Stimulated activated CD8-positive, alpha-beta memory T cell treated with anti-CD3 and anti-CD28 coated beads, Interleukin-7, amount 100 ng/mL, for 1 hour (primary cell): ENCODE results near the gene DDR2.

Experiments used
- DNase-seq, 2 donors: peaks; one replicate each; pipeline ENCODE4 v3.0.0-alpha.2; 2020; ENCODE audit warnings: low read depth in 2 of 2

The DDR2 gene

DNA sequence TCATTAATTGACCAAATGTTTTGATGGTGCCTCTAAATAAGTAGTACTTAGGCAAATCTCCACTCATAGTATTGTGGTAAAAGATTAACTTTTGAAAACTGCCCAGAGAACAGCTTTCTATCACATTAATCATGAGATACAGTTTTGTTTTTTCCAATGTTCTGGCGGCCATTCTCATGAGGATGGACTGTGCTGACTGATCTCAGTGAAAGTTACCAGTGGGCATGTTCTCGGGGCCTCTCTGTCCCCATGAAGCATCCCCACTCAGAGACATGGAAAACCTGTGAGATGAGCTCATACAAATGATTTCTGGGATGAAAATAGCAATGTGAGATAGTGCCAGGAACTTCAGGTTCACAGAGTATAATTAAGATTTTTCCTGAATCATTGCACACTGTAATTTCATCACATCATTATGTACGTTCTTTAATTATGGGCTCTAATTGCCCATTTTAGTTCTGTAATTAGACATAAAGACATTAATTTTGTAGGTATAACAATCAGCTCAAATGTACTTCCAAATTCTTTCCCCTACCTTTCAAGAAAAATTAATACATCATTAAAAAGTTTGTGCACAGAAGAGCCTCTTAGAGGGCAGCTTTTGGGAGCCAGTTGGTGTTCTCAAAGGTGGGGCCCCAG, 40.5 kb downstream of the DDR2 start:
- DNase-seq: no peak

DNA sequence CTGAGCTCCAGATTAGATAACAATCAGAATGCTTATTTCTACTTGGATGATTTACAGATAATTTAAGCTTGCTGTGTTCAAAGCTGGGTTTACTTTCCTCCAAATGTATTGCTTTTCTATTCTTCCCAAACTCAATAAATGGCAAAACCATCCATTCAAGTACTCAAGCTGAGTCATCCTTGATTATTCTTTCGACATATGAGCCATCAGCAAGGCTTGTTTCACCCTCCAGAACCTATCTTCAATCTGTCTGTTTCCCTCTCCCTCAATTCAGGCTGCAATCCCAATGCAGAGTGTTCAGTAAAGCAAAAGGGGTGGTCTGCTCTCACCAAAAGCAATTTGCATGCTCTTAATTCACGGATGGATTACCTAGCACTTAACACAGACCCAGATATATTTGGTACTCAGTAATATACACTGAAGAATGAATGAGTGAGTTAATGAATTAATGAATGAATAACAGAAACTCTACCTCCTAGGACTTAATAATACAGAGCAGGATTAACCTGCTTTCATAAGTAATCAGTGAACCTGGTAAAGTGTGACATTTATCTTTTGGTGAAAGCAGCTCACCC, 41.9 kb downstream of the DDR2 start:
- DNase-seq: no peak

DNA sequence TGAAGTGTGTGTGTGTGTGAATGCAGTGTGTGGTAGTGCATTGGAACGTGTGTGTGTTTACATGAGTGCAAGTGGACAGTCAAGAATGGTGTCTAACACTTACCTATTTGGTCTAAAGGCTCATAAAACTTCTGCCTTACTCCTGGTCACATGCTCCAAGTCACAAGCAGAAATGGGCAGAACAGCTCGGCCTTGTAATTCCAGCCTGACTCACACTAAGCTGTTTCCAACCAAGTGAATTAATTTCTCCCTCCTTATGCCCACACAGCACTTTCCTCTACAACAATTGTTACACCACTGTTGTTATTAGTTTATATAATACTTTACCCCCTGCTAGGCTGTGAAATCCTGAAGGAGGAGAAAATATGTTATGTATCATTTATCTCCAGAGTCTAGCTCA, 43.8 kb downstream of the DDR2 start:
- DNase-seq: no peak

DNA sequence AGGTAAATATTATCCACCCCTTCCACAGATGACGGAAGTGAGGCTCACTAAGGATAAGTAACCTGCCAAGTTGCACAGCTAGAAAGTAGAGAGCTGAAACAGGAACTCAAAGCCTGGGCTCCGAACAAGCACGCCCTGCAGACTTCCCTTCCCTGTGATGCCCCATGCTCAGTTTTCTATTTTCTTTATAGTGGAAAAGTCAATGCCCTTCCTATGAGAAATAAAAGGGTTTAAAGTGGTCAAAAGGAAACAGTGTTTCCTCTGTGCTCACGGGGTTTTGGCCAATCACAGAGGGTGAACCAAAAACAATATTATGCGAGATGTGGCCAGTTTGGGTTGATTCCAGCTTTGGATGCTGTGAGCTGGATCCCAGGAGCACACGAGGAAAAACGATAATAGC, 44.5 kb downstream of the DDR2 start:
- no peak for DNase-seq

DNA sequence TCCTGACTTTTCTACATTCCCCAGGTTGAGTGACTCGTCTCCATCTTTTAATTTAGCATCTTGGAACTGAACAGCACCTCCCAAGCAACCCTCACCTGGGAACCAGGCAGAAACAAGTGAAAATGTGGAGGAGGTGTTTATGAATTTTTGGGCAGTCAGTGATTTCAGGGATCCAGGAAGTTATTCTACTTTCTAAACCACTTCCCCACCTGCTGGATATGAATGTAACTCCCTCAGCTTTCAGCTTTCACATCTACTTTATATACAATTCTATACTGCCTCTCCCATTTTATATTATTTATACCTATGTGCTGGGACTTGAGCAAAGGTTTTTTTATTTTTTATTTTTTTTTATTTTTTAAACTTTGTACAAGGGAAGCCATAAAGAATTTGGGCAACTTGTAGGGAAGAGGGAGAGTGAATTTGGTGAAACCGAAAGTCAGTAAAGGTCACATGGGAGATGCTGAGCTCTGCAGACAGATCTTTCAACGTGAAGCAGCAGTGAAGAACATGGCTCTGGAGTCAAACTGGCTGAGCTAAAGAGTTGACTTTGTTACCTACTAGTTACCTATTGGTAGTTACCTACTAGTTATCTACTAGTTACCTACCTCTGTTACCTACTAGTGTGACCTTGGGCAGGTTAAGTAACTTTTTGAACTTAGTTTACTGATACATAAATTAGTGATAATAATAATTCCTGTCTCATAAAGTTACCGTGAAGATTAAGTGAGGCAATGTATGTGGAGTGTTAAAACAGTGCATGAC, 45.5 kb downstream of the DDR2 start:
- DNase-seq: no peak

DNA sequence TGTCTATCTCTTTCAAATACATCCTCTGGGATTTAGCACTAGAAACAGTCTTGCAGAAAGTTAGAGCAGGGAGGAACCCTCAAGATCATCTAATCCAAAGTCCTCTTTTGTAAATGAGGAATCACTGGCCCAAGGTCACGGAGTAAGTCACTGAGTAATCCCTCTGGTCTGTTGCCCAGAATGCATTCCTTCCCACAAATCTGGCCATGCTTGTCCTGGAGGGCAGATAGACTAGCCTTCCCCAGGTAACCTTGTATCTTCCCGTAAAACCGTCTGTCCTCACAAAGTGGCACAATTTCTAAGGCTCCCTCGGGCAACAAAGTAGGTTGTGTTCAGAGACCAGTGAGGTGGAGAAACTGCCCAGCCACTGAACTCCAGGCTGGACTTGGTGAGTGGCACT, 46.2 kb downstream of the DDR2 start:
- DNase-seq: no peak

DNA sequence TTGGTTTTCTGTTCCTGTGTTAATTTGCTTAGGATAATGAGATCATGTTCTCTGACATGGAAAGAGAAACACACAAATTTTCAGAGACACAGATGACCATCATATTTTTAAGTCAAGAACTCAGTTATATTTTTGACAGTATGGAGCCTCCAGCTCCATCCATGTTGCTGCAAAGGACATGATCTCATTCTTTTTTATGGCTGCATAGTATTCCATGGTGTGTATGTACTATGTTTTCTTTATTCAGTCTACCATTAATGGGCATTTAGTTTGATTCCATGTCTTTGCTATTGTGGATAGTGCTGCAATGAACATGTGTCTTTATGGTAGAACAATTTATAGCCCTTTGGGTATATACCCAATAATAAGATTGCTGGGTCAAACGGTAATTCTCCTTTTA, 47.0 kb downstream of the DDR2 start:
- no peak for DNase-seq

DNA sequence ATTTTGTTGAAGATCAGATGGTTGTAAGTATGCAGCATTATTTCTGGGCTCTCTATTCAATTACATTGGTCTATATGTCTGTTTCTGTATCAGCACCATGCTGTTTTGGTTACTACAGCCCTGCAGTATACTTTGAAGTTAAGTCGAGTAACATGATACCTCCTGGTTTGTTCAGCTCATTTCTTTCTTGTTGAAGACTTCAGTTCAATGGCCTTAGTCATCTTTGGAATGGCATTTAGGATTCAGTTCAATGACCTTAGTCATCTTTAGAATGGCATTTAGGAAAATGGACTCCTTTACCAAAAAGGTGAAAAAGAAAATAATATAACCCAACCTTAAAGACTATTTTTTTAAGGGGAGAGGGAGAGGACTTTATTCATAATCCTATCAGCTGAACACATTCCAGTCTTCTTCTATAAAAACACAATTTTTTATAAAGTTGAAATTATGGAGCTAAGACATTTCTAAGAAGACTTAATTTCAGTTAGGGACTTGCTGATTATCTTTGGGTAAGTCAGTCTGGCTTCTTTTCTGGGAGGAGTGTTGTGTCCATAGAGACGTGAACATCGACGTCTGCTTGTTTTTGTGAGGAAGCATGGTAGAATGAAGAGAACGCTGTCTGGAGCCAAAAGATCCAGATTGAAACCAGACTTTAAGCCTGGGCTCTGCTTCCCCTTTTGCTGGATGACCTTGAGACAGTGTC, 48.3 kb downstream of the DDR2 start:
- no peak for DNase-seq

DNA sequence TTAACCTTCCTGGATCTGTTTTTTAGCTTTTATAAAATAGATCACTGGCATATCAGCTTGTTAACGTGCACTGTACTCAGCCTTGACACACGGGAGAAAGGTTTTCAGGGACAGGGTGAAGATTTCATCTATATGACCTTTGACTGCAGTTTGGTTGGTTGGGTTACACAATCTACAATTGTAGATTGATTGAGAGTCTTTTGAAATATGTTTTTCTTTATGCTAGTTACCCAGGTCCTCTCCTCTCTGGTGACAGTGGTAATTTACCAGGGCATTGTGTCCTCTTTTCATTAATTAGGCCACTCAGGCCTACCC, 48.8 kb downstream of the DDR2 start:
- no peak for DNase-seq

DNA sequence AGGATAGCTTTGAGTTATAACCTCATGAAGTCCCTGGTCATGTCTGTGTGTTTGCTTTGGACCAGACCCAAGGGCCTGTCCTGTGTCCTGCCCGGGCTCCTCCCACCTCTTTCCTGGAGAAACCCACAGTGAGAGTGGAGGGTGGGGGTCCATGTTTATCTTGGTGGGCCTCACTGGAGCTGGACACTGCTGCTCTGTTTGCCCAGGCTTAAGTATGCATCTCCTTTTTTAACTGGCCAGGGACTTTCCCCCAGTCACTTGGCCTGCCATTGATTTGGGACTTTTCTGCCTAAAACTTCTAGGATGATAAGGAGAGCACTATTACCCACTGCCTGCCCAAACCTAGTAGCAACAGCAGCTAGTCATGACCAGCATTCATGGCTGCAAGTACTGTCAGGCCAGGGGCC, 49.8 kb downstream of the DDR2 start:
- no peak for DNase-seq

DNA sequence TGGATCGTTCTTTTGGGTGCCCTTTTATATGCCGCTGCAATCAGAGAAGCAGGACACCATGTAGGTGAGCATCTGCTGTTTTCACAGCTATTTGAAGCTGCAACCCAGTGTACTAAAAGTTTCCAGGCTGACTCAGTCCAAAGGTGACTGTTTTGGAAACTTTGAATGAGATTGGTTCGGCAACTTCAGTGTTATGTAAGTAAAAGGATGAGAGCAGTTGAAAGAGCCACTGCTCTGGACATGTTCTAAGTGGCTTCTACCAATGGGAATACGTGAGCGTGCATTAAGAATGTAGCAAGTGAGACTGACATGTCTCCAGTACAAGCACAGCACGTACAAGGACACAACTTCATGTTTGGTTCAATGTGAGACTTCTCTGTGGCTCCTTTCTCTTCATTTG, 55.6 kb downstream of the DDR2 start:
- DNase-seq: no peak

DNA sequence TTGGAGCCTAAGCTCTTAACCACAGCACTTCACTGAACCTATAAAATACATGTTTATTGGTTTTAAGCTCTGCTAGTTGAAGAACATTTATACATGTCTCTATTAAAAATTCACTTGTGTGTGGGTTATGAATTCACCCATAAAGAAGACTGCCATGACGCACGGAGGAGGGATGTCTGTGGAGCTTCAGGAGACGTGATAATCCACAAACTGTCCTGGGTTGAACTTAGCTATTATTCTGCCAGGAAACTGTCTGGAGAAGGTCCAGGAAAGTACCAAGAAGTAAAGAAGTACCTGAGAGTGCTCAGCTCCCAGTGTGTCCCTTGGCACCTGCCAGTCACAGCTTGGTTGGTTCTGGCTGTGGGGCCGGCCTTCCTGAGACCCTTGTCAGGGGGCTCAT, 56.3 kb downstream of the DDR2 start:
- DNase-seq: no peak

DNA sequence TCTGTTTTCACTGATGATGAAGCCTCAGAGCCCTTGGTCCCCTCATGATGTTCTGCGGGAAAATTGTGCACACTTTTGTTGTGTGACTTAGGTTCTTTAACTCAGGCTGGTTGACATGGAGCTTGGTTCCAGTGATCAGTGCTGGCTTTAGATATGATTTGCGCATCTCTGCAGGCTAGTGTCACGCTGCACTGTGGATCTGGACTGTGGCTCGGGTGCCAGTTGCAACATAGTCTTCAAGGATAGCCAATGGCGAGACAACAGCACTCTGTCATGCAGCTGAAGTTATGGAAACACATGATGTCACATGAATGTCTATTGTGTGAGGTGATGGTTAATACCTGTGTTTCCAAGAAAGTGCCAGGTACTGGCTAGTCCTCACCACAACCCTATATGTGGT, 56.7 kb downstream of the DDR2 start:
- DNase-seq: no peak

DNA sequence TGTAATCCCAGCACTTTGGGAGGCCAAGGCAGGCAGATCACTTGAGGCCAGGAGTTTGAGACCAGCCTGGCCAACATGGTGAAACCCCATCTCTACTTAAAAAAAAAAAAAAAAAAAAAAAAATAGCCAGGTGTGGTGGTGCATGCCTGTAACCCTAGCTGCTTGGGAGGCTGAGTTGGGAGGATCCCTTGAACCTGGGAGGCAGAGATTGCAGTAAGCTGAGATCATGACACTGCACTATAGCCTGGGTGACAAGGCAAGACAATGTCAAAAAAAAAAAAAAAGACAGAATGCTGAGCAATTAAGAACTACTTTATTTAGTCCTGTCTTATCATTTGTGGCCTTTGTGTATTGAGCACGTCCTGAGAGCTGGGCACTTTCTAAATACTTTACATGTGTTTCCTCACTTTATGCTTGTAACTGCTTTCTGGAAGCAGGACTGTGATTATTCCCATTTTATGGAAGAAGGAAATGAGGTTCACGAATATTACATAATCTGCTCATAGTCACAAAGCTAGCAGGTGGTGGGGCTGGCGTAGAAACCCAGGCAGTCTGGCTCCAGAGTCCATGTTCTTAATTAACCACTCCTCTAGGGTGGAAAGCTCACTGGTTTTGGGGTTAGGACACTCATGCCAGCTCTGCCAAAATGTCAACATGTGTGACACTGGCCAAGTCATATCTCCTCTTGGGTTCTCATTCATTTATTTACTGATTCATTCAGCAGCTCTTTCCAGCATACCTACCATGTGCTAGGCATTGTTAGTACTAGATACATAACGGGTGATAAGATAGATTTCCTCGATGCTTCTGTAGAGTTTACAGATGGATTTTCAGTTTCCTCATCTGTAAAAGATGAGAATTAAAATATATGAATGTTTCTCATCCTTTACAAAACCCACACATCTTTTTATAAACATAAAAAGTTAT, 57.7 kb downstream of the DDR2 start:
- DNase-seq: no peak

DNA sequence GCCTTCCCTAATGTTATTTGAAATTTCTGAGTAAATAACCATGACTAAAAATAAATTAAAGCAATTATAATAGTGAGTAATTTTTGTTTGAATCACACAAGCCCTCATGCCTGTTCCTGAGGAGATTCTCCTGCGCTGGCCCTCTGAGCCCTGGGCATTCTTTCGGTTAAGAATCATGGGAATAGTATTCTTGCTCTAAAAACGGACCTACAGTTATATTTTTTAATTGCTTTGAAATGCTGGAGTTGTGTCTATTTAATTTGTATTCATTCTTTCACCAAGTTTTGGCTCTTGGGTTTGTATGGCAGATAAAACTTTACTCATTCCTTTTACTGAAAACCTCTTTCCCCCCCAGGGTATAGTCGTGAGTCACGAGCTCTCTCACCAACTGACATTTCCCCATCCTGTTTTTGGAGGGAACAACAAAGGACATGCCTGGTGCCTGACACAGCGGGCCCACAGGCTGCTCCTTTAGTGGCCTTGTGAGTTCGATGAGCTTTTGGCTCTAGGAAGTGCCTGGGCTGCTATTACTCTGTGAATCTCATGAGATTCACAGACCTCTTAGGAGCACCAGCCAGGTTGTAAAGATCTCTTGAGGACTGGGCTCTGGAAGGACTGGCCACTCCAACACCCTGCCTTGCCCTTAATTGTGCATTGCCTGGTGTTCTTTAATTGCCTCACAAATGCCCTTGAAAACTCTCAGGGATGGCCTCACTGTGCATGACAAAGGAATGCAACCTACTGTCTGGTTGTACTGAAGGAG, 58.6 kb downstream of the DDR2 start:
- no peak for DNase-seq

DNA sequence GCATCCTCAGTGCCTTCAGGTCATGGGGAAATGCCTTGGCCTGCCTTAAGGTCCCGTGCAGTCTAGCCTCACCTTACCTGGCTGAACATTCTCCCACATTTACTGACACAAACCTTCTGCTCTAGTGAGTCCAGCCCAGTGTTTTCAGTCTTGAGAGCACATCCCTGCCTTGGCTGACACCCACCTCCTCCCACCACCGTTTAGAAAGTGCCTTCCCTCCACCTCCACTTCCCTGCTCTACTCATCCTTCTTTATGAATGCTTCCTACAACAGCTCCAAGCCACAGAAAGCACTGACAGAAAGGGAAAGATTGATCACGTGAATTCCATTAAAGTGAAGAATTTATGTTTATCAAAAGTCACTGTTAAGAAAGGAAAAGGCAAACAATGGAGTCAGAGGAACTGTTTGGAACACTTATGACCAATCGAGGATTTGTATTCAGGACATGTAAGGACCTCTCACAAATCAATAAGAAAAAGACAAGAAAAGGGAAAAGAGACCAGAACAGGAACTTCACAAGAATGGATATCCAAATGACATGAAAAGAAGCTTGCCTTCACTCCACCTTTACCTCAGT, 59.8 kb downstream of the DDR2 start:
- DNase-seq: no peak

DNA sequence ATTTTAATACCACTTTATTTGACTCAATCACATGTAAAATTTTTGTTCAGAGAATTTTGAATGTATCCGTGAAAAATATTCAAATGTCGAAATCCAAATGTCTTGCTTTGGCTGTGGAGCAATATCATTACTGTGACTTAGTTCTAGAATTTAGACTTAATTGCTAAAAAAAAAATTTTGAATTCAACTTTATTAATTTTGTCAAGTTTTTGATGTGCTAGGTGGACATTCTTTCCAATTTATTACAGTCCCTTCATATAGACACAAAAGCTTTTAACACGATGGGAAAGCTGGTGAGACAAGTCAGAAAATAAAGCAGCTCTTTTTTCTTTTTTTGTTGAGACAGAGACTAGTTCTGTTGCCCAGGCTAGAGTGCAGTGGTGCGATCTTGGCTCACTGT, 62.6 kb downstream of the DDR2 start:
- DNase-seq: no peak

DNA sequence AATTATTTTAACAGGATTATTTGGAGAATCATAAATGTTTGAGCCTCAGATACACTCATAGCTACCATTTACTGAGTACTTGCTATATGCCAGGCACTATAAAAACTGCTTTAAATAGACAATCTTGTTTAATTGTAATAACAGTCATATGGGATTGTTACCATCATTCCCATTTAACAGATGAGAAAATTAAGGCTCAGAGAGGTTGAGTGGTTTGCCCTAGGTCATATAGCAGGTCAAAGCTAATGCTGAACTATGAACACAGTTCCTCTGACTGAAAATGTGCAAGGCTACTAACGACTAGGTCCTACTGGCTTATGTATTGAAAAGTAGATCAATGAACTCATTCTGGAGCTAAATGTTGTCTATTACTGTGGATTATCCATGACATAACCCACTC, 63.4 kb downstream of the DDR2 start:
- DNase-seq: no peak

DNA sequence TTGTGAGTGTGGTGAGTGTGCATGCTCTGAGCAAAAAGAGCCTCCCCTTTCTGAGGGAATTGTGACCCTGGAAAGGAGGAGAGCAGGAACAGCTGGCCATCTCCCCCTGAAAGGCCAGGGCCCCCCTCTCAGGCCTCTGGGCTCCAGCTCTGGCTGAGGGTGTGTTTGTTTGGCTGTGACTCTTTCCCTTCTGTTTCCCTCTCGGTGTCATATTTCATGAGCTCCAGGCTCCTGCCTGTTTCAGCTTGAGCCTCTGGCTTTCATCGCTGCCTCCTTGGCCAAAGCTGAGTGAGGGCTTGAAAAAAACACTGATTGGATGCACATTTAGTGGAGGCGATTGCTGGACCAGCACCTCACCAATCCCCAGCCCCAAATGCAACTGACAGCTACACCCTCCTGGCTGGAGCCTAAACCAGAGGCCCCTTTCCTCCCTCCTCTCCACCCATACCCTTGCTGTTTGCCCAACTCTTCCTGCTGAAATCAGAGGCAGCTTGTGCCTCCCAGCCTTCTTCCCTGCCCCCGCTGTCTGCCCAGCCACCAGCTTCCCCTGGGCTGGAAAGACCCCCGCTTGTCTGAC, 64.1 kb downstream of the DDR2 start:
- DNase-seq: no peak

DNA sequence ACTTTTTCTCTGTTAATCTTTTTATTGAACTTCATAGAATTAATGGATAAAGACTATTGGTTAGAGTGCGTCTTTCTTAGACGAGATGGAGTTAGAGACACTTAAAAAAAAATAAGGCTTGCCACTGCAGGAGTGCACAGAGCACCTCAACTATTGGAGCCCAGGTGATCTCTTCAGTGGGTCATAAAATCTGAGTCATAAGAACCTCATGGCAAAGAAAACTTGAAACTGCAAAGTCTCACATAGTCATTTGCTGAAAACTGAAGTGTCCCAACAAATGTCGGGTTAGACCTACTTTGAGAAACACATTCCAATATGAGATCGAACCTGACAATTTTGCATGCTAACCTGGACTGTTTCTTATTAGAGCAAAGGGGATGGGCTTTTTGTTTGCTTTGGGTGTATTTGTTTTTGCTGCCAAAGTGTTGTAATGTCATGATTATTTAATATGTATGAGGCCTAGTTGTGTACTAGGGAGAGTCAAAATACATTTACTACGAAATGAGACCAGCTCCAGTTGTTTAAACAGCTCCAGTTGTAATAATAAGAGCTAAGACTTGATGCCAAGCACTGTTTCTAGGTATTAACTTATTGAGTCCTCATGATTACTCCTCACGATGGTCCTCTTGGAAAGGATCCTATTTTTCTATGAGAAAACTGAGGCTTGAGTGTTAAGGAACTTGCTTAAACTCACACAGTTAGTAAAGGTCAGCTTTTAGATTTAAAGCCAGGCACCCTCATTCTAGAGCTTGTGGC, 65.1 kb downstream of the DDR2 start:
- no peak for DNase-seq
